Fibroblast of lung (primary cell): ENCODE results near the gene FBXL17. TPM values are rescaled to one million over a fixed set of nuclear protein-coding genes. Genes with fewer than 3 reads are reported as not detected.

Experiments used
- DNase-seq, 2 donors: peaks; one replicate each; pipeline versions ENCODE4 v3.0.0 to v3.0.0-alpha.2; 2010; ENCODE audit warnings: low read depth in 2 of 2
- H2AFZ ChIP-seq: 2 replicates; pipeline ENCODE4 v1.5.1; 2012; ENCODE audit warnings: low read length, control low read depth, inconsistent platforms
- H3K27ac ChIP-seq: 2 replicates; pipeline ENCODE4 v1.5.1; 2011; ENCODE audit warnings: low read length, control low read depth; ENCODE audit not compliant: insufficient read depth
- H3K27me3 ChIP-seq: 2 replicates; pipeline ENCODE4 v1.5.1; 2011; ENCODE audit warnings: mild to moderate bottlenecking, low read length; ENCODE audit not compliant: control insufficient read depth, insufficient read depth
- H3K36me3 ChIP-seq: 2 replicates; pipeline ENCODE4 v1.5.1; 2011; ENCODE audit warnings: low read length; ENCODE audit not compliant: control insufficient read depth, insufficient read depth
- H3K4me1 ChIP-seq: 2 replicates; pipeline ENCODE4 v1.5.1; 2011; ENCODE audit warnings: low read length; ENCODE audit not compliant: control insufficient read depth, insufficient read depth; ENCODE audit errors: extremely low read depth
- H3K4me2 ChIP-seq: 2 replicates; pipeline ENCODE4 v1.5.1; 2011; ENCODE audit warnings: low read length, control low read depth; ENCODE audit not compliant: insufficient read depth; ENCODE audit errors: extremely low read depth
- H3K4me3 ChIP-seq, 4 experiments: fragments of 200-600 bp in 1 of 4; sonication (generic) in 1 of 4; replicated peaks in 1 of 4; 2 replicates each; pipeline ENCODE4 v1.5.1; 2011 to 2016; ENCODE audit warnings: low read length in 4 of 4, low read depth in 3 of 4, mild to moderate bottlenecking in 3 of 4, control low read depth in 2 of 4, inconsistent platforms in 1 of 4, mixed read lengths in 1 of 4; ENCODE audit not compliant: insufficient read depth in 1 of 4; ENCODE audit errors: control extremely low read depth in 1 of 4
- H3K79me2 ChIP-seq: 2 replicates; pipeline ENCODE4 v1.5.1; 2012; ENCODE audit warnings: mild to moderate bottlenecking, low read length, inconsistent platforms; ENCODE audit not compliant: control insufficient read depth, insufficient read depth
- H3K9ac ChIP-seq: 2 replicates; pipeline ENCODE4 v1.5.1; 2011; ENCODE audit warnings: mild to moderate bottlenecking, low read length, control low read depth; ENCODE audit not compliant: insufficient read depth
- H3K9me3 ChIP-seq: 2 replicates; pipeline ENCODE4 v1.5.1; 2012; ENCODE audit warnings: low read depth, low read length; ENCODE audit not compliant: control insufficient read depth, insufficient read depth
- H4K20me1 ChIP-seq: 2 replicates; pipeline ENCODE4 v1.5.1; 2011; ENCODE audit warnings: low read length; ENCODE audit not compliant: control insufficient read depth, insufficient read depth; ENCODE audit errors: extremely low read depth
- CTCF ChIP-seq, 2 donors: IDR thresholded peaks in 1 of 2; conservative IDR thresholded peaks in 1 of 2; 1 replicate in 1 of 2; 2 replicates in 1 of 2; pipeline ENCODE4 v1.5.1; 2011 to 2012; ENCODE audit warnings: low read length in 2 of 2, control low read depth in 1 of 2, inconsistent platforms in 1 of 2, low read depth in 1 of 2, mild to moderate bottlenecking in 1 of 2
- EZH2 ChIP-seq: IDR thresholded peaks from 2 replicates; pipeline ENCODE4 v1.5.1; 2012; ENCODE audit warnings: low read length, control low read depth, mild to moderate bottlenecking; ENCODE audit errors: missing control alignments
- polyA plus RNA-seq, 2 donors: library from polyadenylated mRNA; depleted of rRNA in 1 of 2; stranded (reverse) in 1 of 2; unstranded in 1 of 2; fragments of >200 nt; gene quantifications; 2 replicates each; pipeline ENCODE4 v1.2.1, GENCODE V29; 2011 to 2012; ENCODE audit warnings: missing spikeins in 1 of 2
- total RNA-seq: library from RNA; depleted of rRNA; stranded (reverse); fragments of >200 nt; gene quantifications from 2 replicates; pipeline ENCODE4 v1.2.1, GENCODE V29; 2014

The FBXL17 gene
- total and polyA plus RNA-seq, 2 donors (not counting 1 experiment from before 2014, with no cell fraction given) = 7.1 to 8.3 TPM

- Histone ChIP-seq H3K27ac (no peak overlapping the region), H3K9ac (no peak overlapping the region), H3K4me3 (no peak overlapping the region), H3K4me1 (no peaks in the 10 kb centered on the region), H3K27me3 (no peaks in the 10 kb centered on the region), H3K4me2 (no peak overlapping the region), H4K20me1 (no peaks in the 10 kb centered on the region), H3K9me3 (no peaks in the 10 kb centered on the region), H3K79me2 (no peaks in the 10 kb centered on the region), H2AFZ (no peak overlapping the region), H3K36me3 (no peaks in the 10 kb centered on the region)
- no peak for TF ChIP-seq CTCF (conservative IDR thresholded peaks at IDR 0.05 in 1 of 2, IDR thresholded peaks at IDR 0.05 in 1 of 2; ENCODE audit: low read depth in 1 of 2, low read length in 2 of 2)
- TF ChIP-seq EZH2 = no peak
- DNase-seq = no peak
Measured at GRCh38 chr5:108232805-108233204, 149.1 kb downstream of the FBXL17 start.

- H3K4me3 ChIP-seq = no peak overlapping the region
- H2AFZ ChIP-seq = no peak overlapping the region
- no peak overlapping the region for H3K9ac ChIP-seq
- no peak for DNase-seq
- H3K36me3 ChIP-seq = no peaks in the 10 kb centered on the region
- no peaks in the 10 kb centered on the region for H3K27me3 ChIP-seq
- no peak overlapping the region for H3K27ac ChIP-seq
- TF ChIP-seq CTCF (conservative IDR thresholded peaks at IDR 0.05 in 1 of 2, IDR thresholded peaks at IDR 0.05 in 1 of 2; ENCODE audit: low read depth in 1 of 2, low read length in 2 of 2) (no peak), EZH2 (no peak)
- H3K9me3 ChIP-seq = no peaks in the 10 kb centered on the region
- H3K4me2 ChIP-seq = no peak overlapping the region
- no peaks in the 10 kb centered on the region for H3K79me2 ChIP-seq
- no peaks in the 10 kb centered on the region for H4K20me1 ChIP-seq
- H3K4me1 ChIP-seq = no peaks in the 10 kb centered on the region
Measured at GRCh38 chr5:108222011-108222410, 159.9 kb downstream of the FBXL17 start.

- Histone ChIP-seq H3K27ac (no peak overlapping the region), H3K4me1 (no peaks in the 10 kb centered on the region), H4K20me1 (no peaks in the 10 kb centered on the region), H3K27me3 (no peaks in the 10 kb centered on the region), H3K36me3 (no peaks in the 10 kb centered on the region), H3K4me2 (no peak overlapping the region), H3K9ac (no peak overlapping the region), H3K9me3 (no peaks in the 10 kb centered on the region), H2AFZ (no peak overlapping the region), H3K4me3 (no peak overlapping the region), H3K79me2 (no peaks in the 10 kb centered on the region)
- no peak for DNase-seq
- TF ChIP-seq CTCF (conservative IDR thresholded peaks at IDR 0.05 in 1 of 2, IDR thresholded peaks at IDR 0.05 in 1 of 2; ENCODE audit: low read depth in 1 of 2, low read length in 2 of 2) = no peak
Measured at GRCh38 chr5:108220834-108221233, 161.1 kb downstream of the FBXL17 start.
